MCF 10A (cell line): Measurements from ENCODE around the gene ANKMY1. TPM values are rescaled to one million over a fixed set of nuclear protein-coding genes. Genes with fewer than 3 reads are reported as not detected.

Experiments used
- BruUV-seq: library from RNA; stranded (reverse); fragments of 400-500 nt; replicated peaks from 2 replicates; lab custom pipeline; 2021; lab: Mats Ljungman, UMichigan
- CTCF ChIA-PET: fragments of 300-600 bp; sonication (Branson Sonifier 250); formaldehyde crosslinking; extraction: SDS; loops from one replicate; lab custom pipeline; 2021; ENCODE audit warnings: antibody characterized with exemption, inconsistent platforms; lab: Yijun Ruan, JAX
- POLR2A ChIA-PET: fragments of 300-600, 350-650 bp; sonication (Branson Sonifier 250); formaldehyde crosslinking; extraction: SDS; loops from one replicate; lab custom pipeline; 2020; ENCODE audit warnings: antibody characterized with exemption, inconsistent platforms; lab: Yijun Ruan, JAX
- DNase-seq: peaks from one replicate; pipeline ENCODE4 v3.0.0-alpha.2; 2018; ENCODE audit not compliant: unreplicated experiment
- H3K27ac Mint-ChIP-seq: one replicate; pipeline ENCODE4 v1.8.0; 2022; ENCODE audit warnings: mild to moderate bottlenecking, low read depth, mixed read lengths; ENCODE audit not compliant: unreplicated experiment
- H3K27me3 Mint-ChIP-seq: one replicate; pipeline ENCODE4 v1.8.0; 2022; ENCODE audit warnings: mixed read lengths; ENCODE audit not compliant: insufficient read depth, unreplicated experiment
- H3K36me3 Mint-ChIP-seq: one replicate; pipeline ENCODE4 v1.8.0; 2022; ENCODE audit warnings: mild to moderate bottlenecking, moderate library complexity, mixed read lengths; ENCODE audit not compliant: insufficient read depth, unreplicated experiment
- H3K4me1 Mint-ChIP-seq: one replicate; pipeline ENCODE4 v1.8.0; 2022; ENCODE audit warnings: mixed read lengths; ENCODE audit not compliant: insufficient read depth, unreplicated experiment
- H3K4me3 Mint-ChIP-seq: one replicate; pipeline ENCODE4 v1.8.0; 2022; ENCODE audit warnings: mild to moderate bottlenecking, moderate library complexity, mixed read lengths; ENCODE audit not compliant: unreplicated experiment
- H3K9me3 Mint-ChIP-seq: one replicate; pipeline ENCODE4 v1.8.0; 2022; ENCODE audit warnings: mixed read lengths; ENCODE audit not compliant: unreplicated experiment
- intact Hi-C: fragments of 100-400 bp; cut with micrococcal nuclease; formaldehyde crosslinking; loops from 2 replicates; pipeline ENCODE4 v1.14.1; 2022
- total RNA-seq: library from RNA; stranded (reverse); gene quantifications from 2 replicates; pipeline ENCODE4 v1.2.3, GENCODE V29; 2022
- TF ChIP-seq, protein P1 (sequence below): fragments of 200-600 bp; IDR thresholded peaks from one replicate; pipeline ENCODE4 v1.8.0; 2022; ENCODE audit warnings: antibody characterized with exemption, mild to moderate bottlenecking; ENCODE audit not compliant: unreplicated experiment

ANKMY1 gene
- total RNA-seq, 1 experiment from 2014 or later: 22.2 TPM

DNA sequence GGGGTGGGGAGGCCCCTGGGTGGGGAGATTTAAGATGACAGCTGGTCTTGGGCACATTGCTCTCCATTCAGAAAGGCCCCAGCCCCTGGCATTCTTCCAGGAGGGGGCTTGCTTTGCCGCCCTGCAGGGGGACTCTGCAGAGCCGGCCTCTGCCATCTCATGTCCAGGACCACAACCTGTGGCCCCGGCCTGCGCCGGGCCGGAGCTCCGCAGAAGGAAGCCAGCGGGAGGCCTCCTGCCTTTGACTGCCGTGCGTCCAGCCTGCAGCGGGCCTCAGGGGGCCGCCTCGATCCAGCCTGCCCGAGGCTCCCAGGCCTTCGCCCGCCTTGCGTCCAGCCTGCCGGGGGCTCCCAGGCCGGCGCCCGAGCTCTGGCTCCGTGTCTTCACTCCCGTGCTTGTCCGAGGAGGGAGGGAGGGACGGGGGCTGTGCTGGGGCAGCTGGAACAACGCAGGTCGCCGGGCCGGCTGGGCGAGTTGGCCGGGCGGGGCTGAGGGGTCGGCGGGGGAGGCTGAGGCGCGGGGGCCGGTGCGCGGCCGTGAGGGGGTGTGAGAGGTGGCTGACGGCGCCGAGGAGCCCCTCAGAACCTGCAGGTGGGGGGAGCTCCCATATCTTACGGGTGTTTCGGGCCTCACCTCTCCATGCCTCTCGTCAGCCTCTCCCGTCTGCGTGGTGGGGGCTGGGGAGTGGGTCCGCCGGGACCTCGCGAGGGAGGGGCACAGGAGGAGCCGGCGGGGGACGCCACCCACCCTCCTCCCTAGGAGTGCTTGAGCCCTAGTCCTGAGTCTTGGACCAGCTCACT lies 101.9 kb downstream of the ANKMY1 start:
- ChIA-PET CTCF (interaction anchor here (0.6 to 0.7 kb wide), 2 partner anchors 15 to 17 kb away, joined by 3 read pairs; no protein-coding TSS in a partner anchor), POLR2A (no interaction called here)
- Mint-ChIP-seq H3K4me1 (peaks cover under 1% of the 10 kb centered on the region), H3K27ac (no peak overlapping the region), H3K4me3 (no peak overlapping the region), H3K27me3 (no peaks in the 10 kb centered on the region), H3K9me3 (no peaks in the 10 kb centered on the region), H3K36me3 (peaks cover 11% of the 10 kb centered on the region)
- TF ChIP-seq, protein P1, sequence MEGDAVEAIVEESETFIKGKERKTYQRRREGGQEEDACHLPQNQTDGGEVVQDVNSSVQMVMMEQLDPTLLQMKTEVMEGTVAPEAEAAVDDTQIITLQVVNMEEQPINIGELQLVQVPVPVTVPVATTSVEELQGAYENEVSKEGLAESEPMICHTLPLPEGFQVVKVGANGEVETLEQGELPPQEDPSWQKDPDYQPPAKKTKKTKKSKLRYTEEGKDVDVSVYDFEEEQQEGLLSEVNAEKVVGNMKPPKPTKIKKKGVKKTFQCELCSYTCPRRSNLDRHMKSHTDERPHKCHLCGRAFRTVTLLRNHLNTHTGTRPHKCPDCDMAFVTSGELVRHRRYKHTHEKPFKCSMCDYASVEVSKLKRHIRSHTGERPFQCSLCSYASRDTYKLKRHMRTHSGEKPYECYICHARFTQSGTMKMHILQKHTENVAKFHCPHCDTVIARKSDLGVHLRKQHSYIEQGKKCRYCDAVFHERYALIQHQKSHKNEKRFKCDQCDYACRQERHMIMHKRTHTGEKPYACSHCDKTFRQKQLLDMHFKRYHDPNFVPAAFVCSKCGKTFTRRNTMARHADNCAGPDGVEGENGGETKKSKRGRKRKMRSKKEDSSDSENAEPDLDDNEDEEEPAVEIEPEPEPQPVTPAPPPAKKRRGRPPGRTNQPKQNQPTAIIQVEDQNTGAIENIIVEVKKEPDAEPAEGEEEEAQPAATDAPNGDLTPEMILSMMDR: no peak
- intact Hi-C loops: no loop called here
- no peak for DNase-seq
- no TSS peak for BruUV-seq

DNA sequence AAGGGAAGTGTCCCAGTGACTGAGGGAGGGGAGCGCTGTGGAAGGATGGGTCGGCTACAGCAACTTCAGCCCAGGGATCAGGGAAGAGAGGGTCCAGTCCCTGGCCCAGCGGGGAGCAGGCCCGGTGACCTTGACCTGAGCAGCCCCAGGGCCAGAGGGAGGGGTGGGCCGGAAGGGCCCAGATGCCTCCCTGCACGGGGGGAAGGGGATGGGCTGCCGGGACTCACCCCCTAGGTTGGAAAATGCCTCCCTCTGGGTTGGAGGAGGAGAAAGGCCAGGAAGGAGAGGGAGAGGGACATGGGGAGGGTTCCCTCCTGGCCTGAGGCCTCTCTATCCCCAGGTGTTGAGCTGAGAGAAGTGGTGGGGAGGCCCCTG lies 102.5 kb downstream of the ANKMY1 start:
- BruUV-seq: no TSS peak
- Mint-ChIP-seq H3K4me3 (no peak overlapping the region), H3K27ac (no peak overlapping the region), H3K4me1 (peaks cover 7% of the 10 kb centered on the region), H3K27me3 (no peaks in the 10 kb centered on the region), H3K36me3 (peaks cover 6% of the 10 kb centered on the region), H3K9me3 (no peaks in the 10 kb centered on the region)
- intact Hi-C loops: no loop called here
- ChIA-PET CTCF (interaction anchor here (0.7 kb wide), 1 partner anchor 394 kb away, joined by 3 read pairs; no protein-coding TSS in a partner anchor), POLR2A (no interaction called here)
- TF ChIP-seq, protein P1: no peak
- no peak for DNase-seq

DNA sequence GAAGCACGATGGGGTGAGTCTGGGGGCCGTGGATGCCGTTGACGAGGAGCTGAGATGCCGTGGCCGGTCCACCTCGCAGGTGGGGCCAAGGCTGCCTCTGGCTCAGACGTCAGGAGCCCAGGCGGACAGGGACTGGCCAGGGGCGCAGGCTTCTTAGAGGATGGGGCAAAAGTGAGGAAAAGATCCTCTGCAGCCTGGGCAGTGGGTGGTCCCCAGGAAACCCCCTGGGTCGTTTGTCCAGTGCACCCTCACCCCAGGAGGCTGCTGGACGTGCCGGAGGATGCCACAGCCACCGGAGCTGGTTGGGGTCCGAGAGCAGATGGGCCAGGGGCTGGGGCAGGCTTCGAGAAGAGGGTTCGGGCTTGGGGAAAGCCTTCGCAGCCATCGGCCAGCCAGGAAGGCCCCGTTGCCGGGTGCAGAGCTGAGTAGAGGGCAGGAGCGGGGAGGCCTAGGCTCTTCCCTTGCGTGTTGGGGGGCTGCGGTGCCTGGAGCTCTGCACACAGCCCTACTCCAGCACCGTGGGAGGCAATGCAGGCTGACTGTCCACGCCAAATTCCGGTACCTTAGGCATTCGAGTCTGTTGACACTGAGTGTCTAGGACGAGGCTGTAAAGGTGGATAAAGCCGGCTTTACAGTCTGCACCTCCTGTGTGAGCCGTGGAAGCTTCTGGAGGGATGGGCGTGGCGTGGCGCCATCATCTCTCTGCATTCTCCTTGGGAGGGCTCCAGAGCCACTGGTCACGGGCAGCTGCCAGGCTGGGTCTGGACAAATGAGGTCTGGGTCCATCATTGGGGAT lies 103.5 kb downstream of the ANKMY1 start:
- ChIA-PET POLR2A (no interaction called here), CTCF (interaction anchor here (0.7 kb wide), 2 partner anchors 8 to 393 kb away, joined by 3 read pairs; no protein-coding TSS in a partner anchor)
- no peak overlapping the region for H3K27ac Mint-ChIP-seq
- H3K27me3 Mint-ChIP-seq: no peaks in the 10 kb centered on the region
- DNase-seq: no peak
- no peaks in the 10 kb centered on the region for H3K9me3 Mint-ChIP-seq
- no peak overlapping the region for H3K4me3 Mint-ChIP-seq
- intact Hi-C loops: no loop called here
- TF ChIP-seq, protein P1: no peak
- no TSS peak for BruUV-seq
- peaks cover 14% of the 10 kb centered on the region for H3K4me1 Mint-ChIP-seq
- peaks cover 5% of the 10 kb centered on the region for H3K36me3 Mint-ChIP-seq

- TF ChIP-seq, protein P1: no peak
- peaks cover 14% of the 10 kb centered on the region for H3K4me1 Mint-ChIP-seq
- ChIA-PET CTCF (no interaction called here), POLR2A (no interaction called here)
- DNase-seq: no peak
- H3K36me3 Mint-ChIP-seq: peaks cover 5% of the 10 kb centered on the region
- BruUV-seq: no TSS peak
- no peaks in the 10 kb centered on the region for H3K9me3 Mint-ChIP-seq
- H3K27me3 Mint-ChIP-seq: no peaks in the 10 kb centered on the region
- intact Hi-C loops: no loop called here
- H3K4me3 Mint-ChIP-seq: no peak overlapping the region
- H3K27ac Mint-ChIP-seq: no peak overlapping the region
These were observed 104.2 kb downstream of the ANKMY1 start for GRCh38 chr2:240453461-240454105.
